Hepatocyte (in vitro differentiated cells): ENCODE results near the gene ARHGEF1.

Source experiments
- CTCF ChIP-seq: fragments of 200-600 bp; sonication (generic); IDR thresholded peaks from 2 replicates; pipeline ENCODE4 v1.5.1; 2016; ENCODE audit warnings: antibody characterized with exemption, mild to moderate bottlenecking; ENCODE audit not compliant: poor library complexity
- EZH2 ChIP-seq: fragments of 200-600 bp; sonication (generic); IDR thresholded peaks from 2 replicates; pipeline ENCODE4 v1.6.1; 2016; ENCODE audit warnings: antibody characterized with exemption, mild to moderate bottlenecking, borderline replicate concordance
- EZH2phosphoT487 ChIP-seq: fragments of 200-600 bp; sonication (generic); IDR thresholded peaks from one replicate; pipeline ENCODE4 v1.6.1; 2018; ENCODE audit warnings: antibody characterized with exemption, mild to moderate bottlenecking, low read depth, moderate library complexity; ENCODE audit not compliant: unreplicated experiment, severe bottlenecking

- TF ChIP-seq CTCF, result no peak
- no peak for TF ChIP-seq EZH2
- TF ChIP-seq EZH2phosphoT487, result no peak
These were observed 25.1 kb downstream of the ARHGEF1 start for GRCh38 chr19:41907994-41908615.
